HS-5 (cell line): ENCODE data around the gene VPS45.

Experiments used
- DNase-seq: peaks from one replicate; pipeline ENCODE4 v3.0.0-alpha.2; 2012; ENCODE audit warnings: low read depth

The VPS45 gene

DNA sequence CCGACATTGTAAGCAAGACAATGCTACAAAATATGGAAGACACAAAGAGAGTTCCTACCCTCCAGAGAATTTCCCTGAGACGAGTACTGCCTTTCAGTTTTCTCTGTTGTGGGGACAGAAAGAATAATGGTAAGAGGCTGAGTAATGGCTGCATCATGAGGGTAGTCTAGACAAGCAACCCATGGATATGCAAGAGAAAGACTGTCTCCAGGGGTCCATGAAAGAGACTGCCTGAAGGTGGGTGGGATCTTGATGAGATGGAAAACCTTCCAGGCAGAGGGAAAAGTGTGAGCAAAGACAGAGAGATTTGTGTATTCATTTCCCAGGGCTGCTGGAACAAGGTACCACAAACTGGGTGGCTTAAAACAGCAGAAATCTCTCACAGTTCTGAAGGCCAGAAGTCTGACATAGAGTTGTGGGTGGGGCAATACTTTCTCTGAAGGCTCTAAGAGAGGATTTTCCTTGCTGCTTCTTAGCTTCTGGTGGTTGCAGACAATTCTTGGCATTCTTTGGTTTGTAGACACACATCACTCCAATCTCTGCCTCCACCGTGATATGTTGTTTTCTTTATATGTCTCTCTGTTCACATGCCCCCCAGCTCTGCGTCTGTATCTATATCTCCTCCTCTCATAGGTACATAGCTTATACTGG, 126.9 kb downstream of the VPS45 start:
- no peak for DNase-seq
